ENCODE measurements around the gene PAF1. TPM values are rescaled to one million over a fixed set of nuclear protein-coding genes. Genes with fewer than 3 reads are reported as not detected.

The PAF1 gene
- total RNA-seq, 2 experiments from 2014 or later = 44.0 to 47.2 TPM

GRCh38 chr19:39408392-39409207, 17.7 kb upstream of the PAF1 start:
- H3K4me3 Mint-ChIP-seq = peak overlapping the region; percentile 86

GRCh38 chr19:39407660-39408391, 16.9 kb upstream of the PAF1 start:
- H3K27me3 Mint-ChIP-seq = peaks cover 2% of the 10 kb centered on the region
- peak overlapping the region; percentile 99 for H3K27ac Mint-ChIP-seq
- ChIA-PET POLR2A (interaction anchor here (0.7 to 10.6 kb wide), 13 partner anchors 9 to 1035 kb away, joined by 3 to 195 read pairs (median 3); partner anchors contain the start of genes GMFG, MED29, PAF1 and RPS16), CTCF (interaction anchor here (1.2 to 4.5 kb wide), 3 partner anchors 10 to 28 kb away, joined by 3 to 57 read pairs (median 4); partner anchors contain the start of genes MED29, PAF1 and RPS16)
- peak overlapping the region; percentile 86 for H3K4me3 Mint-ChIP-seq
- H3K36me3 Mint-ChIP-seq (ENCODE audit: low read depth) = peaks cover 50% of the 10 kb centered on the region
- H3K9me3 Mint-ChIP-seq = no peaks in the 10 kb centered on the region
- peak; percentile 89 for DNase-seq
- peaks cover 45% of the 10 kb centered on the region for H3K4me1 Mint-ChIP-seq

More at GRCh38 chr19:39408392-39409207, 17.7 kb upstream of the PAF1 start:
- peak; percentile 43 for DNase-seq
- Mint-ChIP-seq H3K4me1 (peaks cover 45% of the 10 kb centered on the region), H3K27ac (peak overlapping the region; percentile 99), H3K36me3 (ENCODE audit: low read depth) (peaks cover 50% of the 10 kb centered on the region), H3K27me3 (peaks cover 2% of the 10 kb centered on the region), H3K9me3 (no peaks in the 10 kb centered on the region)
- POLR2A ChIA-PET = interaction anchor here (0.7 to 10.6 kb wide), 12 partner anchors 9 to 1034 kb away, joined by 3 to 195 read pairs (median 10); partner anchors contain the start of genes GMFG, MED29, PAF1 and RPS16
- CTCF ChIA-PET = interaction anchor here (1.0 to 4.5 kb wide), 4 partner anchors 11 to 66 kb away, joined by 3 to 57 read pairs (median 4); partner anchors contain the start of genes MED29, PAF1, RPS16 and SAMD4B

GRCh38 chr19:39407410-39407659, 16.4 kb upstream of the PAF1 start:
- H3K4me1 Mint-ChIP-seq = peaks cover 50% of the 10 kb centered on the region
- peaks cover 50% of the 10 kb centered on the region for H3K36me3 Mint-ChIP-seq (ENCODE audit: low read depth)
- no peak for DNase-seq
- ChIA-PET POLR2A (interaction anchor here (1.0 to 10.6 kb wide), 9 partner anchors 10 to 65 kb away, joined by 3 to 195 read pairs (median 20); partner anchors contain the start of genes MED29, PAF1, RPS16 and SAMD4B), CTCF (interaction anchor here (1.6 to 4.5 kb wide), 2 partner anchors 9 to 16 kb away, joined by 4 to 57 read pairs; partner anchors contain the start of genes MED29 and PAF1)
- peak overlapping the region; percentile 99 for H3K27ac Mint-ChIP-seq
- H3K4me3 Mint-ChIP-seq = peak overlapping the region; percentile 86
- no peaks in the 10 kb centered on the region for H3K9me3 Mint-ChIP-seq
- H3K27me3 Mint-ChIP-seq = peaks cover 2% of the 10 kb centered on the region

DNA sequence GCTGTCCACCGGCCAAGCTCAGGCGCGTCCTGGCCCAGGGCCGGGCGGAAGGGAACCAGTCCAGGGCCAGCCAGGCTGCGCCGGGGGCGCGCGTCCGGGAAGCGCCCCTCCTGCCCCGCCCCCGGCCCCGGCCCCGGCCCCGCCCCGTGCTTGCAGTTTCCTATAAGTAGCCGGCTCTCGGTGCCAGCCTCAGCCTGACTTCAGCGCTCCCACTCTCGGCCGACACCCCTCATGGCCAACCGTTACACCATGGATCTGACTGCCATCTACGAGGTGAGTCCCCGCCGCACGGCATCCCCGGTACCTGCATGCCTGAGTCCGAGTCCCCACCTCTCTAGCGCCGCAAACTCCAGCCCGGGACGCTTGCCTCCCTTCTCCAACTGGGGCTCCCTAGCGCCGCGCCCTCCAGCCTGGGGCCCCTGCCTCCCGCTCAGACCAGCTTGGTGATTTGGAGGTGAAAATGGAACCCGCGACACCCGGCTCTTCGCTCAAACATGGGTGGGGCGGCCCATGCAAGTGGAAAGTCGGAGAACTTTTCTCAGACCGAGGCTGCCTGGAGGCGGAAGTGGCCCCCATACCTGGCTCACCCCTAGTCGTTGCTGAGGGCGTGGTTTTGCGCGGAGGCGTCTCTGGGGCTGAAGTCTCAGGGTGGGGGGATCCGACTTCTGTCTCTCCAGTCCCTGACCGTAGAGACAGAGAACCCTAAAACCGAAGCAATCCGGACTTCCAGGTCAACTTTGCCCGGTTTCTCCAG, 15.9 kb upstream of the PAF1 start, which contains the start of gene ZFP36:
TSS of gene ZFP36 (plus strand) at position 192 of the 754 bp plus-strand sequence. CDS start at position 250, 58 bp downstream.
- peak within 1 kb of the TSS; percentile 99 for H3K27ac Mint-ChIP-seq
- H3K36me3 Mint-ChIP-seq (ENCODE audit: low read depth) = peaks cover 46% of the 10 kb centered on the region
- peak; percentile 91 for DNase-seq
- peak within 1 kb of the TSS; percentile 86 for H3K4me3 Mint-ChIP-seq
- ChIA-PET POLR2A (interaction anchor here (0.7 to 10.6 kb wide), 8 partner anchors 9 to 72 kb away, joined by 3 to 195 read pairs (median 24); partner anchors contain the start of genes GMFG, MED29, PAF1 and RPS16), CTCF (interaction anchor here (1.6 to 4.5 kb wide), 2 partner anchors 9 to 16 kb away, joined by 4 to 57 read pairs; partner anchors contain the start of genes MED29 and PAF1)
- no peaks in the 10 kb centered on the region for H3K27me3 Mint-ChIP-seq
- H3K4me1 Mint-ChIP-seq = peaks cover 52% of the 10 kb centered on the region
- H3K9me3 Mint-ChIP-seq = no peaks in the 10 kb centered on the region

- peak; percentile 86 for DNase-seq
- Mint-ChIP-seq H3K4me3 (peak overlapping the region; percentile 86), H3K36me3 (ENCODE audit: low read depth) (peaks cover 42% of the 10 kb centered on the region), H3K4me1 (peaks cover 52% of the 10 kb centered on the region), H3K27ac (peak overlapping the region; percentile 82), H3K9me3 (no peaks in the 10 kb centered on the region), H3K27me3 (no peaks in the 10 kb centered on the region)
- CTCF ChIA-PET = interaction anchor here (4.5 kb wide), 1 partner anchor 8 kb away, joined by 57 read pairs; no protein-coding TSS in a partner anchor
- POLR2A ChIA-PET = interaction anchor here (0.7 to 10.6 kb wide), 7 partner anchors 9 to 71 kb away, joined by 4 to 195 read pairs (median 28); partner anchors contain the start of genes GMFG, MED29, PAF1 and RPS16
These were observed 15.2 kb upstream of the PAF1 start for GRCh38 chr19:39405958-39406655.

DNA sequence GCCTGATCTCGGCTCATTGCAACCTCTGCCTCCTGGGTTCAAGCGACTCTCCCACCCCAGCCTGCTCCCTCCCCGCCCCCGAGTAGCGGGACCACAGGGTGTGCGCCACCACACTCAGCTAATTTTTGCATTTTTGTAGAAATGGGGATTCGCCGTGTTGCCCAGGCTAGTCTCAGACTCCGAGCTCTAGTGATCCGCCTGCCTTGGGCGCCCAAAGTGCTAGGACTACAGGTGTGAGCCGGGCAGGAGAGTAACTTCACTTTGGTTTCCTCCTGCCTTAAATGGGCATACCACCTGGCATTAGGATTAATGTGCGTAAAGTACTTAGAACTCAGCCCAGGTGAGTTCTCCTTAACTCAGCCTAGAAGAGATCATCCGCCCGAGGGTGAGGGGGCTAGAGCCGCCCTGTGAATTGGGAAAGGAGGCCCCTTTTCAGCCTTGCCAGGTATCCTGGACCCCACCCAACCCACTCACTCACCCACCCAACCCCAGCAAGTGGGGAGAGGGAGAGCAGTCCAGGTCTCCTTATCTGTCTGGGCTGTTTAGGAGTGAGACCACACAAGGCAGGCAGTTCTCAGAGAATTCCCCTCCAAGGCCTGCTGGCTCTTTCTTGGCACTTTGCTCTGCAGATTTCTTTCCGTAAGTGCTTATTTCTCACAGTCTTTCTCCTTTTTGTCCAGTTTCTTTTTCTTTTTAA, 14.5 kb upstream of the PAF1 start:
- Mint-ChIP-seq H3K9me3 (no peaks in the 10 kb centered on the region), H3K27ac (peak overlapping the region; percentile 82), H3K27me3 (no peaks in the 10 kb centered on the region), H3K4me3 (peak overlapping the region; percentile 86), H3K4me1 (peaks cover 51% of the 10 kb centered on the region), H3K36me3 (ENCODE audit: low read depth) (peaks cover 35% of the 10 kb centered on the region)
- ChIA-PET CTCF (interaction anchor here (4.5 kb wide), 1 partner anchor 7 kb away, joined by 57 read pairs; no protein-coding TSS in a partner anchor), POLR2A (interaction anchor here (0.9 to 10.6 kb wide), 5 partner anchors 8 to 70 kb away, joined by 4 to 195 read pairs (median 60); partner anchors contain the start of genes GMFG, MED29, PAF1 and RPS16)
- no peak for DNase-seq

DNA sequence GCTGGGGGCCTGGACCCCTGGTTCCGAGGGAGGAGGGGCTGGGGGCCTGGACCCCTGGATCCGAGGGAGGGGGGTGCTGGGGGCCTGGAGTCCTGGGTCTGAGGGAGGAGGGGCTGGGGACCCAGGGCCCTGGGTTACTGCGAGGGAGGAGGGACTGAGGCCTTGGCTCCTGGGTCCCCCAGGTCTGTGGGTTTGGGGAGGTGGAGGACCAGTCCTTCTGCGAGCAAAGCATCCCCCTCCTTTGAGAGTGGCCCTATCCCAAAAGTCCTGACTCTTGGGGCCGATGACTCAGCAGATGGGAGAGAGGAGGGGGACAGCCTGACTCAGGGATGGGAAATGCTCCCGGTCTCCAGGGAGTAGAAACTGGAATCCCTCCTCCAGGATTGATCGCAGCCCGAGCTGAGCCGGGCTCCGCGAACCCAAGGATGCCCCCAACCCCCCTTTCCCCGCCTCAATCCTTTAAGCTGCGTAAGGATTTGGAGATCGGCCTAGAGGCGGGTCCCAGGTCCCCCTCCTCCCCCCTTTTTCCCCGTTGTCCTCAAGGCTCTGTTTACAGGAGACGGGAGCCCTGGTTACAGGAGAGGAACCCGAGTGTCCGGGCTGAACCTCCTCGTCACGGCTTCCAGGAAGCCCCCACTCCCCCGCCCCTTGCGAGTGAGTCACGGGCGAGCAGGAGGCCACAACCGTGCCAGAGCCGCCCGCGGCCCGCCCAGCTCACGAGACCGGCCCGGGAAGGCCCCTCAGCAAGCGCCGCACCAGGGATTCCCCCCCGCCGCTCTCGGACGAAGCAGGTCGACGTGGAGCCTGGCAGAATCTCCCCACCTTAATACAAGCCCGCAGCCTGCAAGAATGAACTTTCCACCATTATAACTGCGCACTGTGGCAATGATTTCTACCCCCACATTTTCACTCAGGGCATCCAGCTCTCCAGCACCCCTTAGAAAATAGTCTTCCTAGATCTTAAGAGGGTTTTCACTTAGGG, 12.7 kb upstream of the PAF1 start:
- Mint-ChIP-seq H3K36me3 (ENCODE audit: low read depth) (peaks cover 33% of the 10 kb centered on the region), H3K4me3 (peak overlapping the region; percentile 76), H3K4me1 (peaks cover 65% of the 10 kb centered on the region), H3K9me3 (no peaks in the 10 kb centered on the region), H3K27me3 (no peaks in the 10 kb centered on the region), H3K27ac (peak overlapping the region; percentile 98)
- CTCF ChIA-PET = no interaction called here
- POLR2A ChIA-PET = interaction anchor here (0.9 to 10.6 kb wide), 8 partner anchors 8 to 67 kb away, joined by 3 to 175 read pairs (median 15); partner anchors contain the start of genes MED29, PAF1, PLEKHG2 and RPS16
- DNase-seq = peak; percentile 95

- Mint-ChIP-seq H3K4me1 (peaks cover 75% of the 10 kb centered on the region), H3K36me3 (ENCODE audit: low read depth) (peaks cover 28% of the 10 kb centered on the region), H3K9me3 (no peaks in the 10 kb centered on the region), H3K27ac (peak overlapping the region; percentile 98), H3K4me3 (peak overlapping the region; percentile 76), H3K27me3 (no peaks in the 10 kb centered on the region)
- ChIA-PET CTCF (interaction anchor here (0.5 to 2.8 kb wide), 4 partner anchors 9 to 526 kb away, joined by 3 to 30 read pairs (median 4); partner anchors contain the start of genes MED29, PAF1, PLEKHG2 and SAMD4B), POLR2A (interaction anchor here (0.9 to 10.6 kb wide), 10 partner anchors 9 to 67 kb away, joined by 3 to 175 read pairs (median 14); partner anchors contain the start of genes GMFG, MED29, PAF1 and PLEKHG2)
- DNase-seq = peak; percentile 90
These were observed 11.7 kb upstream of the PAF1 start for GRCh38 chr19:39402346-39403300.

Measured in activated CD4-positive, alpha-beta memory T cell treated with anti-CD3 and anti-CD28 coated beads, Interleukin-2, amount 10 ng/mL, durations not matched to agents 7 days and 5 days (primary cell).